IMR-90 (cell line): ENCODE measurements around the gene ATL2. TPM values are rescaled to one million over a fixed set of nuclear protein-coding genes. Genes with fewer than 3 reads are reported as not detected.
A peak's percentile ranks its signal among the peaks of the same experiment; 100 is the strongest.

Source experiments
- ATAC-seq: fragments of 200-7000 bp; cut with Tn5 transposase; 2 replicates; pipeline ENCODE4 v1.9.1; 2020; ENCODE audit warnings: low read depth, mild to moderate bottlenecking, moderate library complexity
- BruUV-seq: library from RNA; stranded (reverse); fragments of 400-500 nt; replicated peaks from 2 replicates; lab custom pipeline; 2021; lab: Mats Ljungman, UMichigan
- CTCF ChIA-PET: fragments of 300-600 bp; formaldehyde crosslinking; extraction: SDS; loops from one replicate; lab custom pipeline; 2021; ENCODE audit warnings: antibody characterized with exemption; lab: Yijun Ruan, JAX
- POLR2A ChIA-PET: fragments of 300-600 bp; sonication (Branson Sonifier 250); formaldehyde crosslinking; loops from one replicate; lab custom pipeline; 2022; ENCODE audit warnings: antibody characterized with exemption; ENCODE audit not compliant: unreplicated experiment; lab: Charles Lee
- DNase-seq: peaks from one replicate; pipeline ENCODE4 v3.0.0; 2013
- H2AFZ ChIP-seq: replicated peaks from 2 replicates; pipeline ENCODE3; 2013; ENCODE audit warnings: low read length, mild to moderate bottlenecking; ENCODE audit not compliant: poor library complexity
- H2AK5ac ChIP-seq: 2 replicates; pipeline ENCODE4 v1.6.1; 2013; ENCODE audit warnings: low read depth, low read length, inconsistent platforms
- H2AK9ac ChIP-seq: replicated peaks from 2 replicates; pipeline ENCODE3; 2013; ENCODE audit warnings: mild to moderate bottlenecking, low read depth, low read length, moderate library complexity; ENCODE audit not compliant: poor library complexity
- H2BK120ac ChIP-seq: 2 replicates; pipeline ENCODE4 v1.6.1; 2013; ENCODE audit warnings: low read depth, low read length, inconsistent platforms
- H2BK15ac ChIP-seq: 3 replicates; pipeline ENCODE4 v1.6.1; 2013; ENCODE audit warnings: low read depth, low read length, inconsistent platforms
- H2BK20ac ChIP-seq: 2 replicates; pipeline ENCODE4 v1.6.1; 2013; ENCODE audit warnings: low read depth, mild to moderate bottlenecking, inconsistent platforms, low read length, moderate library complexity
- H2BK5ac ChIP-seq: 2 replicates; pipeline ENCODE4 v1.6.1; 2013; ENCODE audit warnings: mild to moderate bottlenecking, low read depth, low read length, inconsistent platforms; ENCODE audit not compliant: poor library complexity, severe bottlenecking
- H3K14ac ChIP-seq: replicated peaks from 2 replicates; pipeline ENCODE4 v1.6.1; 2013; ENCODE audit warnings: low read depth, low read length, inconsistent platforms
- H3K18ac ChIP-seq: 2 replicates; pipeline ENCODE4 v1.6.1; 2013; ENCODE audit warnings: low read depth, low read length, control low read depth
- H3K23ac ChIP-seq: 2 replicates; pipeline ENCODE4 v1.6.1; 2013; ENCODE audit warnings: low read depth, low read length, inconsistent platforms
- H3K27ac ChIP-seq: 2 replicates; pipeline ENCODE4 v1.5.1; 2013; ENCODE audit warnings: mild to moderate bottlenecking, control low read depth, low read length; ENCODE audit not compliant: insufficient read depth
- H3K27me3 ChIP-seq: 2 replicates; pipeline ENCODE4 v1.6.1; 2013; ENCODE audit warnings: low read length; ENCODE audit not compliant: control insufficient read depth, insufficient read depth
- H3K36me3 ChIP-seq: 2 replicates; pipeline ENCODE4 v1.6.1; 2013; ENCODE audit warnings: low read length, mixed read lengths; ENCODE audit not compliant: control insufficient read depth, insufficient read depth
- H3K4ac ChIP-seq: 2 replicates; pipeline ENCODE4 v1.6.1; 2013; ENCODE audit warnings: low read depth, low read length, inconsistent platforms
- H3K4me1 ChIP-seq: 2 replicates; pipeline ENCODE4 v1.6.1; 2013; ENCODE audit warnings: low read length, mixed read lengths; ENCODE audit not compliant: control insufficient read depth, insufficient read depth
- H3K4me2 ChIP-seq: 2 replicates; pipeline ENCODE4 v1.6.1; 2013; ENCODE audit warnings: low read depth, mild to moderate bottlenecking, control low read depth, low read length, moderate library complexity
- H3K4me3 ChIP-seq: 2 replicates; pipeline ENCODE4 v1.5.1; 2013; ENCODE audit warnings: low read depth, mild to moderate bottlenecking, control low read depth, low read length, moderate library complexity; ENCODE audit not compliant: insufficient read depth
- H3K56ac ChIP-seq: 2 replicates; pipeline ENCODE4 v1.6.1; 2013; ENCODE audit warnings: low read length, inconsistent platforms; ENCODE audit not compliant: insufficient read depth; ENCODE audit errors: extremely low read depth
- H3K79me1 ChIP-seq, 2 experiments: 2 replicates each; pipeline ENCODE4 v1.6.1; 2013; ENCODE audit warnings: low read length in 2 of 2, inconsistent platforms in 1 of 2, low read depth in 1 of 2
- H3K9ac ChIP-seq: 2 replicates; pipeline ENCODE4 v1.6.1; 2013; ENCODE audit warnings: low read depth, low read length, control low read depth
- H3K9me1 ChIP-seq: 2 replicates; pipeline ENCODE4 v1.6.1; 2013; ENCODE audit warnings: low read length, inconsistent platforms; ENCODE audit not compliant: insufficient read depth
- H3K9me3 ChIP-seq: 2 replicates; pipeline ENCODE4 v1.6.1; 2013; ENCODE audit warnings: low read length; ENCODE audit not compliant: control insufficient read depth, insufficient read depth
- H4K20me1 ChIP-seq: 2 replicates; pipeline ENCODE4 v1.6.1; 2013; ENCODE audit warnings: low read length, inconsistent platforms; ENCODE audit not compliant: insufficient read depth
- H4K5ac ChIP-seq: 2 replicates; pipeline ENCODE4 v1.6.1; 2013; ENCODE audit warnings: mild to moderate bottlenecking, low read depth, low read length, control low read depth
- H4K8ac ChIP-seq, 2 experiments: 2 replicates each; pipeline ENCODE4 v1.6.1; 2013; ENCODE audit warnings: low read depth in 2 of 2, low read length in 2 of 2, control low read depth in 1 of 2, inconsistent platforms in 1 of 2
- H4K91ac ChIP-seq: 2 replicates; pipeline ENCODE4 v1.6.1; 2013; ENCODE audit warnings: low read depth, low read length, inconsistent platforms; ENCODE audit not compliant: insufficient read depth
- MAFK ChIP-seq: IDR thresholded peaks from 2 replicates; pipeline ENCODE4 v1.6.1; 2012; ENCODE audit warnings: low read depth, low read length, improper control_type of control experiment
- MAZ ChIP-seq: IDR thresholded peaks from 2 replicates; pipeline ENCODE4 v1.6.1; 2012; ENCODE audit warnings: low read depth, mild to moderate bottlenecking, low read length, improper control_type of control experiment, moderate library complexity, borderline replicate concordance
- POLR2A ChIP-seq: IDR thresholded peaks from 2 replicates; pipeline ENCODE4 v1.6.1; 2012; ENCODE audit warnings: mild to moderate bottlenecking, low read depth, low read length
- RAD21 ChIP-seq: IDR thresholded peaks from 2 replicates; pipeline ENCODE4 v1.6.1; 2012; ENCODE audit warnings: low read length, improper control_type of control experiment
- RFX5 ChIP-seq: IDR thresholded peaks from 2 replicates; pipeline ENCODE4 v1.8.0; 2012; ENCODE audit warnings: low read depth, mild to moderate bottlenecking, low read length, moderate library complexity
- SMC3 ChIP-seq: fragments of 150-350 bp; IDR thresholded peaks from 2 replicates; pipeline ENCODE4 v1.6.1; 2016; ENCODE audit warnings: low read depth, mild to moderate bottlenecking, antibody characterized with exemption, low read length, moderate library complexity
- WGBS, 2 experiments: methylation state at CpG; one replicate each; pipeline versions ENCODE4 v1.1.5 to v1.1.7; 2013; ENCODE audit warnings: missing lambda C conversion rate in 2 of 2; ENCODE audit not compliant: insufficient read length in 1 of 2; ENCODE audit errors: extremely low coverage in 2 of 2; 5-methylcytosine and 5-hydroxymethylcytosine counted together
- dilution Hi-C: fragments of 300-500 bp; cut with HindIII; formaldehyde crosslinking; loops from one replicate; pipeline ENCODE4 v1.14.3; 2018; ENCODE audit warnings: low sequenced_read_pairs; ENCODE audit not compliant: unreplicated experiment
- in situ Hi-C: fragments of 300-500 bp; cut with MboI; formaldehyde crosslinking; loops from 3 replicates; pipeline ENCODE4 v1.14.3; 2019; ENCODE audit warnings: low sequenced_read_pairs, inconsistent platforms, mixed read lengths
- intact Hi-C: fragments of 100-400 bp; cut with micrococcal nuclease; formaldehyde crosslinking; loops from 2 replicates; pipeline ENCODE4 v1.10.0; 2022
- polyA plus RNA-seq, 3 experiments: library from polyadenylated mRNA; depleted of rRNA; stranded (reverse); fragments of >200 nt; gene quantifications; 2 replicates each; pipeline ENCODE4 v1.2.3, GENCODE V29; 2012; ENCODE audit warnings: low replicate concordance in 1 of 3
- total RNA-seq: library from RNA; depleted of rRNA; stranded (reverse); fragments of >200 nt; gene quantifications from 2 replicates; pipeline ENCODE4 v1.2.3, GENCODE V29; 2012
- TF ChIP-seq, protein P1 (sequence below): conservative IDR thresholded peaks from 2 replicates; pipeline ENCODE4 v1.5.1; 2012; ENCODE audit warnings: mild to moderate bottlenecking, low read depth, low read length, improper control_type of control experiment
- TF ChIP-seq, protein P2 (sequence below): fragments of 150-350 bp; IDR thresholded peaks from 2 replicates; pipeline ENCODE4 v1.6.1; 2017; ENCODE audit warnings: mild to moderate bottlenecking, antibody characterized with exemption, low read length, low read depth

The ATL2 gene
- total and polyA plus RNA-seq, 2 of the 4 experiments (the other 2 are of a cell fraction): 16.0 to 62.6 TPM

DNA sequence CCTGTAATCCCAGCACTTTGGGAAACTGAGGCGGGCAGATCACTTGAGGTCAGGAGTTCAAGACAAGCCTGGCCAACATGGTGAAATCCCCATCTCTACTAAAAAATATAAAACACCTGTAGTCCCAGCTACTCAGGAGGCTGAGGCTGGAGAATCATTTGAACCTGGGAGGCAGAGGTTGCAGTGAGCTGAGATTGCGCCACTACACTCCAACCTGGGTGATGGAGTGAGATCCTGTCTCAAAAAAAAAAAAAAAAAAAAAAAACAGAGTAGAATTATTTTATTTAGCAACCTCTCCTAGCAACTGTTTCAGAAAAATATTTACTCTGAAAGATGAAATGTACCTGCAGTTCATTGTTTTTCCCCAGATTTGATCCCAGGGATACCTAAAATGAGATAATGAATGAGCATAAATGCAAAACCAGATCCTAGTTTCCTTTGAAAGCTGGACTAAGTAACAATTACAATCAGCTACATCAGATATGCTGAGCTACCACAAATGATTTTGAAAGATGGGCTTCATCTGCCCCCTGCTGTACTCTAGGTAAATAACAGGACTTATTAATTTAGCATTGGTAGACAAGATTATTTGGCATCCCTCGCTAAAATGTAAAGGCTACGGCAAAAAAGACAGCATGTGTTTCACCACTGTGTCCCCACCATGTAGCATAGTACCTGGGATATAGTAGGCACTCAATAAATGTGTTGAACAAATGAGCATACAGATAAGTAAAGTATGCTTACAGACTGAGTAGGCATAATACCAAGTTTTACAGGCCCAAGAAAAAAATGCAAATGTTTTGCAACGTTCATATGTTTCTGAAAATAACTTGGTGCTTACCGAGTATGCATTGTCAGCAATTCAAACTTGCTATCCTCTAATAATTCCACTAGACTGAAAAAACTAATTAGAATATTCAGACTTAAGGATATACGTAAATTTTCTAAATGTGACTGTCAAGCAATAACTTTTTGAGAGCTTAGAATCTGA, 102.5 kb downstream of the ATL2 start:
- Histone ChIP-seq H3K27ac (no peak overlapping the region), H3K27me3 (peaks cover 10% of the 10 kb centered on the region; the same call in 1 of the 2 replicates), H3K9ac (no peak overlapping the region), H3K9me3 (no peaks in the 10 kb centered on the region), H3K18ac (peak overlapping the region; percentile 67; the same call in 1 of the 2 replicates), H3K36me3 (no peaks in the 10 kb centered on the region), H3K4ac (no peak overlapping the region), H4K20me1 (no peaks in the 10 kb centered on the region), H2AK9ac (no peak overlapping the region), H3K56ac (no peak overlapping the region), H2BK5ac (no peak overlapping the region), H3K79me1 (no peaks in the 10 kb centered on the region), H4K91ac (no peak overlapping the region), H2BK15ac (no peak overlapping the region), H4K8ac (peak overlapping the region in 1 of 2 experiments; percentile 62; a peak in 2 of 4 replicates), H3K14ac (no peak overlapping the region), H2AFZ (no peak overlapping the region), H3K9me1 (no peaks in the 10 kb centered on the region), H2AK5ac (no peak overlapping the region), H3K4me3 (no peak overlapping the region), H3K4me1 (peaks cover 2% of the 10 kb centered on the region; the same call in 1 of the 2 replicates), H3K23ac (no peak overlapping the region), H4K5ac (no peak overlapping the region), H2BK20ac (no peak overlapping the region), H2BK120ac (0 out of 2 replicates have a peak overlapping the region, but pooled peaks have one; percentile 61), H3K4me2 (no peak overlapping the region)
- no TSS peak for BruUV-seq
- ChIA-PET POLR2A (no interaction called here), CTCF (interaction anchor here (0.5 to 1.0 kb wide), 5 partner anchors 11 to 879 kb away, joined by 3 to 5 read pairs (median 4); partner anchors contain the start of gene CYP1B1)
- TF ChIP-seq, protein P1, sequence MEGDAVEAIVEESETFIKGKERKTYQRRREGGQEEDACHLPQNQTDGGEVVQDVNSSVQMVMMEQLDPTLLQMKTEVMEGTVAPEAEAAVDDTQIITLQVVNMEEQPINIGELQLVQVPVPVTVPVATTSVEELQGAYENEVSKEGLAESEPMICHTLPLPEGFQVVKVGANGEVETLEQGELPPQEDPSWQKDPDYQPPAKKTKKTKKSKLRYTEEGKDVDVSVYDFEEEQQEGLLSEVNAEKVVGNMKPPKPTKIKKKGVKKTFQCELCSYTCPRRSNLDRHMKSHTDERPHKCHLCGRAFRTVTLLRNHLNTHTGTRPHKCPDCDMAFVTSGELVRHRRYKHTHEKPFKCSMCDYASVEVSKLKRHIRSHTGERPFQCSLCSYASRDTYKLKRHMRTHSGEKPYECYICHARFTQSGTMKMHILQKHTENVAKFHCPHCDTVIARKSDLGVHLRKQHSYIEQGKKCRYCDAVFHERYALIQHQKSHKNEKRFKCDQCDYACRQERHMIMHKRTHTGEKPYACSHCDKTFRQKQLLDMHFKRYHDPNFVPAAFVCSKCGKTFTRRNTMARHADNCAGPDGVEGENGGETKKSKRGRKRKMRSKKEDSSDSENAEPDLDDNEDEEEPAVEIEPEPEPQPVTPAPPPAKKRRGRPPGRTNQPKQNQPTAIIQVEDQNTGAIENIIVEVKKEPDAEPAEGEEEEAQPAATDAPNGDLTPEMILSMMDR: peak; percentile 82
- peak; percentile 88 for TF ChIP-seq RAD21
- no peak for TF ChIP-seq MAZ
- TF ChIP-seq MAFK: peak; percentile 81
- TF ChIP-seq, protein P2, sequence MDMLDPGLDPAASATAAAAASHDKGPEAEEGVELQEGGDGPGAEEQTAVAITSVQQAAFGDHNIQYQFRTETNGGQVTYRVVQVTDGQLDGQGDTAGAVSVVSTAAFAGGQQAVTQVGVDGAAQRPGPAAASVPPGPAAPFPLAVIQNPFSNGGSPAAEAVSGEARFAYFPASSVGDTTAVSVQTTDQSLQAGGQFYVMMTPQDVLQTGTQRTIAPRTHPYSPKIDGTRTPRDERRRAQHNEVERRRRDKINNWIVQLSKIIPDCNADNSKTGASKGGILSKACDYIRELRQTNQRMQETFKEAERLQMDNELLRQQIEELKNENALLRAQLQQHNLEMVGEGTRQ: no peak
- peak; percentile 95 for TF ChIP-seq SMC3
- TF ChIP-seq RFX5: no peak
- no peak for TF ChIP-seq POLR2A
- WGBS, 2 experiments: no CpG with 5 or more reads among the region's 7 CpGs
- intact Hi-C loops (loop anchor here (1.0 to 10.0 kb wide), 6 partner anchors 159 to 877 kb away; partner anchors contain the start of genes CDC42EP3, CYP1B1 and RMDN2), in situ Hi-C loops (loop anchor here (10.0 kb wide), 1 partner anchor 200 kb away; the partner anchor contains the start of gene CYP1B1), dilution Hi-C loops (no loop called here)
- ATAC-seq (peak; percentile 94), DNase-seq (peak; percentile 87)
